K562 (cell line): ENCODE results near the gene ZNF747. TPM values are rescaled to one million over a fixed set of nuclear protein-coding genes. Genes with fewer than 3 reads are reported as not detected.
A peak's percentile ranks its signal among the peaks of the same experiment; 100 is the strongest.

Experiments
- ADNP ChIP-seq: fragments of 200-800 bp; sonication (Bioruptor generic); IDR thresholded peaks from 2 replicates; pipeline ENCODE4 v1.6.1; 2016; ENCODE audit warnings: missing genetic modification characterization, missing compliant biosample characterization
- DNMT1 ChIP-seq: fragments of 450-650 bp; IDR thresholded peaks from 2 replicates; pipeline ENCODE4 v1.6.1; 2016; ENCODE audit warnings: antibody characterized with exemption, mild to moderate bottlenecking
- E4F1 ChIP-seq: fragments of 250-450 bp; sonication (Bioruptor Pico); IDR thresholded peaks from 2 replicates; pipeline ENCODE4 v1.5.0; 2021; ENCODE audit warnings: mild to moderate bottlenecking, borderline replicate concordance
- ELF2 ChIP-seq: fragments of 250-450 bp; sonication (Bioruptor Pico); IDR thresholded peaks from 2 replicates; pipeline ENCODE4 v1.5.0; 2021; ENCODE audit warnings: mild to moderate bottlenecking
- HES1 ChIP-seq: fragments of 450-650 bp; IDR thresholded peaks from 2 replicates; pipeline ENCODE4 v1.6.1; 2016; ENCODE audit warnings: low read depth, mild to moderate bottlenecking, moderate library complexity
- HOXB6 ChIP-seq: fragments of 250-450 bp; sonication (Bioruptor Pico); IDR thresholded peaks from 2 replicates; pipeline ENCODE4 v1.5.1; 2022; ENCODE audit warnings: mild to moderate bottlenecking, borderline replicate concordance
- KDM5B ChIP-seq: fragments of 200-600 bp; sonication (generic); IDR thresholded peaks from 2 replicates; pipeline ENCODE4 v1.6.1; 2012; ENCODE audit warnings: low read depth, mild to moderate bottlenecking, moderate library complexity, low read length, control low read depth, inconsistent platforms; ENCODE audit not compliant: insufficient replicate concordance
- KLF10 ChIP-seq: fragments of 250-450 bp; sonication (Bioruptor Pico); IDR thresholded peaks from 2 replicates; pipeline ENCODE4 v1.6.1; 2021; ENCODE audit warnings: matching md5 sums
- MCM7 ChIP-seq, 2 experiments: fragments of 450-650 bp; IDR thresholded peaks; 2 replicates each; pipeline ENCODE4 v1.6.1; 2016 to 2018
- NCOA4 ChIP-seq: fragments of 450-650 bp; IDR thresholded peaks from 2 replicates; pipeline ENCODE4 v1.6.1; 2018; ENCODE audit warnings: mild to moderate bottlenecking; ENCODE audit not compliant: partially characterized antibody
- RNF219 ChIP-seq: fragments of 250-450 bp; sonication (Bioruptor Pico); IDR thresholded peaks from 2 replicates; pipeline ENCODE4 v1.5.0; 2022; ENCODE audit warnings: mild to moderate bottlenecking
- SETDB1 ChIP-seq: IDR thresholded peaks from one replicate; pipeline ENCODE4 v1.6.1; 2012; ENCODE audit warnings: low read length, control low read depth, inconsistent platforms
- STAG1 ChIP-seq: sonication (generic); formaldehyde crosslinking; IDR thresholded peaks from 2 replicates; pipeline ENCODE4 v1.5.0; 2020; ENCODE audit warnings: missing genetic modification reagents, borderline replicate concordance
- TFAP4 ChIP-seq: sonication (generic); formaldehyde crosslinking; IDR thresholded peaks from 2 replicates; pipeline ENCODE4 v1.8.0; 2022; ENCODE audit warnings: missing genetic modification reagents, mild to moderate bottlenecking, moderate library complexity, borderline replicate concordance
- U2AF2 ChIP-seq: fragments of 200-400 bp; formaldehyde crosslinking; optimal IDR thresholded peaks from 2 replicates; pipeline ENCODE3; 2017; ENCODE audit warnings: low read depth, mild to moderate bottlenecking, low read length
- ZNF518B ChIP-seq: fragments of 250-450 bp; sonication (Bioruptor Pico); IDR thresholded peaks from 2 replicates; pipeline ENCODE4 v1.5.0; 2021; ENCODE audit warnings: mild to moderate bottlenecking, moderate library complexity
- polyA plus RNA-seq, 8 experiments: library from polyadenylated mRNA; depleted of rRNA in 4 of 8; stranded (reverse) in 5 of 8; unstranded in 3 of 8; fragments of >200 nt; fragmentation: Nextera tagmentation in 2 of 8; fragmentation: Illumina TruSeq in 1 of 8; extraction: Ambion mirVana in 2 of 8; extraction: Trizol in 1 of 8; gene quantifications; 2 replicates each; pipeline versions ENCODE4 v1.2.1 to v1.2.3, GENCODE V29; 2011 to 2014; ENCODE audit warnings: inconsistent platforms in 1 of 8, missing spikeins in 1 of 8
- total RNA-seq, 7 experiments: library from RNA; depleted of rRNA in 6 of 7; stranded (reverse); fragments of >200 nt in 6 of 7; fragmentation: Illumina TruSeq in 2 of 7; extraction: Trizol in 2 of 7; gene quantifications; 2 replicates each; pipeline versions ENCODE4 v1.2.1 to v1.2.3, GENCODE V29; 2011 to 2021; ENCODE audit warnings: low replicate concordance in 1 of 7

The ZNF747 gene
- total and polyA plus RNA-seq, 9 of the 15 experiments (the other 6 are each of a cell fraction or from before 2014, with no cell fraction given), result 0.14 to 3.3 (median 1.5) TPM

- TF ChIP-seq E4F1, result no peak
- TF ChIP-seq TFAP4 (CRISPR knock-in tag), result 0 out of 2 replicates have a peak, but pooled peaks have one; percentile 44
- TF ChIP-seq KDM5B, result peak; percentile 4
- no peak for TF ChIP-seq ADNP (tag)
- TF ChIP-seq ELF2, result no peak
- no peak for TF ChIP-seq HES1
- TF ChIP-seq KLF10 (CRISPR knock-in tag), result no peak
- TF ChIP-seq DNMT1, result no peak
- TF ChIP-seq U2AF2, result no peak
- TF ChIP-seq SETDB1, result no peak
- TF ChIP-seq HOXB6 (CRISPR knock-in tag), result no peak
- TF ChIP-seq RNF219, result no peak
- no peak for TF ChIP-seq STAG1 (CRISPR knock-in tag)
- TF ChIP-seq MCM7 (IDR thresholded peaks at IDR 0.05), result no peak
- TF ChIP-seq ZNF518B (CRISPR knock-in tag), result no peak
- no peak for TF ChIP-seq NCOA4
Observed at GRCh38 chr16:30524575-30525568, 9.8 kb downstream of the ZNF747 start (continued).
